Liver (tissue), 9 donors: ENCODE results near the gene OTOP2. TPM values are rescaled to one million over a fixed set of nuclear protein-coding genes. Genes with fewer than 3 reads are reported as not detected.
A peak's percentile ranks its signal among the peaks of the same experiment; 100 is the strongest.

ENCODE experiments used
- DNase-seq: peaks from one replicate; pipeline ENCODE4 v3.0.0-alpha.2; 2017; ENCODE audit warnings: low spot score
- H3K27ac ChIP-seq, 2 donors: one replicate each; pipeline ENCODE4 v1.7.0; 2013; ENCODE audit warnings: inconsistent platforms in 2 of 2, low read length in 2 of 2, control low read depth in 1 of 2, low read depth in 1 of 2, mild to moderate bottlenecking in 1 of 2
- H3K27me3 ChIP-seq, 4 donors: one replicate each; pipeline versions ENCODE4 v1.6.1 to v1.7.0; 2013; ENCODE audit warnings: low read length in 3 of 4, inconsistent platforms in 1 of 4, mild to moderate bottlenecking in 1 of 4, moderate library complexity in 1 of 4; ENCODE audit not compliant: control insufficient read depth in 4 of 4, insufficient read depth in 4 of 4
- H3K36me3 ChIP-seq, 4 donors: one replicate each; pipeline versions ENCODE4 v1.6.1 to v1.7.0; 2013; ENCODE audit warnings: low read length in 3 of 4, mild to moderate bottlenecking in 3 of 4, low read depth in 1 of 4, moderate library complexity in 1 of 4; ENCODE audit not compliant: control insufficient read depth in 4 of 4, insufficient read depth in 3 of 4
- H3K4me1 ChIP-seq, 4 donors: one replicate each; pipeline versions ENCODE4 v1.6.1 to v1.7.0; 2013; ENCODE audit warnings: low read length in 3 of 4, mild to moderate bottlenecking in 3 of 4, moderate library complexity in 1 of 4; ENCODE audit not compliant: control insufficient read depth in 4 of 4, insufficient read depth in 4 of 4
- H3K4me3 ChIP-seq, 3 donors: one replicate each; pipeline versions ENCODE4 v1.6.1 to v1.7.0; 2013; ENCODE audit warnings: low read length in 3 of 3, control low read depth in 1 of 3, low read depth in 1 of 3, mild to moderate bottlenecking in 1 of 3
- H3K9ac ChIP-seq, 2 donors: one replicate each; pipeline ENCODE4 v1.7.0; 2013; ENCODE audit warnings: low read length in 2 of 2, mild to moderate bottlenecking in 2 of 2, moderate library complexity in 2 of 2, control low read depth in 1 of 2, low read depth in 1 of 2
- H3K9me3 ChIP-seq, 4 donors: one replicate each; pipeline versions ENCODE4 v1.6.1 to v1.7.0; 2013; ENCODE audit warnings: low read length in 3 of 4; ENCODE audit not compliant: control insufficient read depth in 4 of 4
- EGR1 ChIP-seq, 2 donors: IDR thresholded peaks; 2 replicates each; pipeline ENCODE4 v1.6.1; 2016 to 2018; ENCODE audit warnings: antibody characterized with exemption in 2 of 2, low read depth in 2 of 2
- FOXA1 ChIP-seq: IDR thresholded peaks from 2 replicates; pipeline ENCODE4 v1.6.1; 2016; ENCODE audit warnings: antibody characterized with exemption
- FOXA2 ChIP-seq: IDR thresholded peaks from 2 replicates; pipeline ENCODE4 v1.6.1; 2016; ENCODE audit warnings: antibody characterized with exemption
- GABPA ChIP-seq, 2 donors: IDR thresholded peaks in 1 of 2; conservative IDR thresholded peaks in 1 of 2; 2 replicates each; pipeline ENCODE4 v1.6.1; 2016; ENCODE audit warnings: antibody characterized with exemption in 2 of 2, mild to moderate bottlenecking in 1 of 2, moderate library complexity in 1 of 2
- HNF4A ChIP-seq, 2 donors: conservative IDR thresholded peaks; 2 replicates each; pipeline ENCODE4 v1.6.1; 2016; ENCODE audit warnings: antibody characterized with exemption in 2 of 2, mild to moderate bottlenecking in 2 of 2
- HNF4G ChIP-seq: IDR thresholded peaks from 2 replicates; pipeline ENCODE4 v1.6.1; 2016; ENCODE audit warnings: antibody characterized with exemption
- JUND ChIP-seq, 2 donors: IDR thresholded peaks; 2 replicates each; pipeline ENCODE4 v1.6.1; 2016; ENCODE audit warnings: antibody characterized with exemption in 2 of 2
- NR2F2 ChIP-seq: IDR thresholded peaks from 2 replicates; pipeline ENCODE4 v1.6.1; 2016; ENCODE audit warnings: antibody characterized with exemption
- RAD21 ChIP-seq, 2 donors: IDR thresholded peaks; 2 replicates each; pipeline ENCODE4 v1.6.1; 2016; ENCODE audit warnings: antibody characterized with exemption in 2 of 2, mild to moderate bottlenecking in 2 of 2
- RXRA ChIP-seq, 2 donors: IDR thresholded peaks; 2 replicates each; pipeline ENCODE4 v1.6.1; 2017 to 2018; ENCODE audit warnings: antibody characterized with exemption in 2 of 2, mild to moderate bottlenecking in 1 of 2
- SP1 ChIP-seq: IDR thresholded peaks from 2 replicates; pipeline ENCODE4 v1.6.1; 2018; ENCODE audit warnings: antibody characterized with exemption, mild to moderate bottlenecking
- TAF1 ChIP-seq: conservative IDR thresholded peaks from 2 replicates; pipeline ENCODE4 v1.6.1; 2016; ENCODE audit warnings: antibody characterized with exemption, mild to moderate bottlenecking
- YY1 ChIP-seq: IDR thresholded peaks from 2 replicates; pipeline ENCODE4 v1.6.1; 2016; ENCODE audit warnings: antibody characterized with exemption, mild to moderate bottlenecking
- WGBS: extraction: QIAGEN DNeasy Blood & Tissue Kit; methylation state at CpG from one replicate; pipeline ENCODE4 v1.1.7; 2013; 5-methylcytosine and 5-hydroxymethylcytosine counted together
- polyA plus RNA-seq, 2 donors: library from polyadenylated mRNA; stranded (reverse) in 1 of 2; unstranded in 1 of 2; fragments of 200-250 nt in 1 of 2; fragments of >200 nt in 1 of 2; fragmentation: Nextera tagmentation in 1 of 2; extraction: Ambion mirVana in 1 of 2; gene quantifications; one replicate each; pipeline versions ENCODE4 v1.2.1 to v1.2.3, GENCODE V29; 2013 to 2015
- total RNA-seq, 2 donors: library from RNA; depleted of rRNA; stranded (reverse); fragments of >200 nt; gene quantifications; one replicate each; pipeline ENCODE4 v1.2.3, GENCODE V29; 2014
- TF ChIP-seq, protein P1 (sequence below): IDR thresholded peaks from 2 replicates; pipeline ENCODE4 v1.6.1; 2016; ENCODE audit warnings: antibody characterized with exemption, mild to moderate bottlenecking
- TF ChIP-seq, protein P2 (sequence below): IDR thresholded peaks from 2 replicates; pipeline ENCODE4 v1.6.1; 2016; ENCODE audit warnings: antibody characterized with exemption
- TF ChIP-seq, protein P3 (sequence below): fragments of 150-350 bp; IDR thresholded peaks from 2 replicates; pipeline ENCODE4 v1.5.1; 2017; ENCODE audit warnings: improper control_type of control experiment, low read depth, low read length; ENCODE audit not compliant: missing input control
- TF ChIP-seq, protein P4 (sequence below): IDR thresholded peaks from 2 replicates; pipeline ENCODE4 v1.6.1; 2016; ENCODE audit warnings: antibody characterized with exemption
- TF ChIP-seq, protein P5 (sequence below): IDR thresholded peaks from 2 replicates; pipeline ENCODE4 v1.6.1; 2016; ENCODE audit warnings: antibody characterized with exemption
- donor health status: healthy.
- donor health status: healthy.
- donor health status: healthy.
- donor health status: healthy.
- donor health status: healthy.

OTOP2 gene
- total and polyA plus RNA-seq, 4 donors, result not detected

DNA sequence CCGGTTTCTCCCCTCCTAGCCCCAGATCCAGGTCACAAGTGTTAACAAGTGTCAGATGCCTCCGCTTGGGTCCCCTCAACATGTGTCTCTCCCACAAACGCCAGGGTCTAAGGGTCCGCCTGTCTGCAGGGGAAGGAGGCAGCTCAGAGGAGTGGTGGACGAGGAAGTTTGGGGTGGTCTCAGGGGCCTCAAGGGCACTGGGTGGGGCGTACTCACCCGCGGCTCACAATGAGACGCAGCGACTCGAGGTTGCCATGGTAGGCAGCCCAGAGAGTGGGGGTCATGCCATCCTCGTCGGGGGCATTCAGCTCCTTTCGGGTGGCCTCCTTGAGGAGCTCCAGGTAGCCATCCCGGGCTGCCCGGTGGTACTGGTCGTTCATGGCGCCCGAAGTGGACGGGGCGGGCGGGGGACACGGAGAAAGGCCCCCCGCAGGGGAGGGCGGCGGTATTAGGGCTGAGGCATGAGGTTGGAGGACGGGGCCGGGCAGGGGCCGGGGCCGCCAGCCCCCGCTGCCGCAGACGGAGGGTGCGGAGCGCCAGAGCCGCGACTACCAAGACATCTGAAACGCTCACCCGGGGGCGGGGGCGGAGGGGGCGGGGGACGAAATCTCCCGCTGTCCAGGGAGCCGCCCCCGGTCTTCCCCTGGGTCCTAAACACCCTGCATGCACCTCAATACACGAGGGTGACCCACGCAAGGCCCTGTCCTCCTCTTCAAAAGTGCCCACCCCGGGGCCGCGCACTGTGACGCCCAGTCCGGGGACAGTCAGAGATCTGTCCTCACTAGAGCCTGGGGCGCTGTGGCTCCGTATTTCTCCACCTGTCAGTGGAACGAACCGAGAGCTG is 1.2 kb upstream of the OTOP2 start, which contains the start of gene USH1G (continued):
- TF ChIP-seq, protein P1, sequence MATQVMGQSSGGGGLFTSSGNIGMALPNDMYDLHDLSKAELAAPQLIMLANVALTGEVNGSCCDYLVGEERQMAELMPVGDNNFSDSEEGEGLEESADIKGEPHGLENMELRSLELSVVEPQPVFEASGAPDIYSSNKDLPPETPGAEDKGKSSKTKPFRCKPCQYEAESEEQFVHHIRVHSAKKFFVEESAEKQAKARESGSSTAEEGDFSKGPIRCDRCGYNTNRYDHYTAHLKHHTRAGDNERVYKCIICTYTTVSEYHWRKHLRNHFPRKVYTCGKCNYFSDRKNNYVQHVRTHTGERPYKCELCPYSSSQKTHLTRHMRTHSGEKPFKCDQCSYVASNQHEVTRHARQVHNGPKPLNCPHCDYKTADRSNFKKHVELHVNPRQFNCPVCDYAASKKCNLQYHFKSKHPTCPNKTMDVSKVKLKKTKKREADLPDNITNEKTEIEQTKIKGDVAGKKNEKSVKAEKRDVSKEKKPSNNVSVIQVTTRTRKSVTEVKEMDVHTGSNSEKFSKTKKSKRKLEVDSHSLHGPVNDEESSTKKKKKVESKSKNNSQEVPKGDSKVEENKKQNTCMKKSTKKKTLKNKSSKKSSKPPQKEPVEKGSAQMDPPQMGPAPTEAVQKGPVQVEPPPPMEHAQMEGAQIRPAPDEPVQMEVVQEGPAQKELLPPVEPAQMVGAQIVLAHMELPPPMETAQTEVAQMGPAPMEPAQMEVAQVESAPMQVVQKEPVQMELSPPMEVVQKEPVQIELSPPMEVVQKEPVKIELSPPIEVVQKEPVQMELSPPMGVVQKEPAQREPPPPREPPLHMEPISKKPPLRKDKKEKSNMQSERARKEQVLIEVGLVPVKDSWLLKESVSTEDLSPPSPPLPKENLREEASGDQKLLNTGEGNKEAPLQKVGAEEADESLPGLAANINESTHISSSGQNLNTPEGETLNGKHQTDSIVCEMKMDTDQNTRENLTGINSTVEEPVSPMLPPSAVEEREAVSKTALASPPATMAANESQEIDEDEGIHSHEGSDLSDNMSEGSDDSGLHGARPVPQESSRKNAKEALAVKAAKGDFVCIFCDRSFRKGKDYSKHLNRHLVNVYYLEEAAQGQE, result no peak
- TF ChIP-seq FOXA2 (no peak), HNF4G (no peak), RXRA (IDR thresholded peaks at IDR 0.05) (no peak), EGR1 (IDR thresholded peaks at IDR 0.05; ENCODE audit: low read depth in 2 of 2) (no peak), FOXA1 (no peak), YY1 (no peak)

DNA sequence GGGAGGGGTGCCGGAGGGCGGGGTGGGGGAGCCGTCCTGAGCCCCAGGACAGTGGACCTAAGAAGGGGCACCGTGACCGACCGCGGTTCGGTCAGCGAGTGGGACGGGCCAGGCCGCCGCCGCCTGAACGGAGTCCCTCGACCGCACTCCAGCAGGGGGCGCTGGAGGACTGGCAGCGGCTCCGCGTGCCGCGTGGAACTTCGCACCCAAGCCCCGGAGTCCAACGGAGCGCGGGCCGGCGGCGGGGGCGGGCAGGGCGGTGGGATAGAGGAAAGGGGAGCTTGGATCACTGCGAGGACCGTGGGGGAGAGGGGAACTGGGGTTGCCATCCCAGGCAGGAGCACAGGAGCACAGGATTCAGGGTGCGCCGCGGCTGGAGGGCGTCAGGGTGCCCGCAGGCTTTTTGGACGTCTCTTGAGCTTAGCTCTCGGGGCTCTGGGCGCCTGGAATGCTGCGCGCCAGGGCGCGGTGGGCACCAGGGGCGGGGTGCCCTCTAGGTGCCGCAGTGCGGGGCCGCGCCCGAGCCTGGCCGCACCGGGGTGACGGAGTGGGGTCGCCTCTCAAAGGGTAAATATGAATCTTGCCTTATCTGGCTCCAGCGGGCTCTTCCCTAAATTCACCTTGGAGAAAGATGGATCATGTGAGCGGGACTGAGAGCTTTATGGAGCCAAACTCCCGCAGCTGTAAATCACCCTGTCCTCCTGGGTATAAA is 379 bp upstream of the OTOP2 start:
- Histone ChIP-seq H3K36me3 (no peaks in the 10 kb centered on the region), H3K27ac (no peak overlapping the region), H3K9me3 (no peaks in the 10 kb centered on the region), H3K4me3 (peak overlapping the region in 1 of 3 donors; percentile 32), H3K4me1 (peaks cover 2 to 8% (median 6%) of the 10 kb centered on the region in 4 donors), H3K9ac (no peak overlapping the region), H3K27me3 (peaks cover 2 to 10% (median 5%) of the 10 kb centered on the region in 4 donors)
- peak; percentile 80 for DNase-seq
- TF ChIP-seq, protein P2, sequence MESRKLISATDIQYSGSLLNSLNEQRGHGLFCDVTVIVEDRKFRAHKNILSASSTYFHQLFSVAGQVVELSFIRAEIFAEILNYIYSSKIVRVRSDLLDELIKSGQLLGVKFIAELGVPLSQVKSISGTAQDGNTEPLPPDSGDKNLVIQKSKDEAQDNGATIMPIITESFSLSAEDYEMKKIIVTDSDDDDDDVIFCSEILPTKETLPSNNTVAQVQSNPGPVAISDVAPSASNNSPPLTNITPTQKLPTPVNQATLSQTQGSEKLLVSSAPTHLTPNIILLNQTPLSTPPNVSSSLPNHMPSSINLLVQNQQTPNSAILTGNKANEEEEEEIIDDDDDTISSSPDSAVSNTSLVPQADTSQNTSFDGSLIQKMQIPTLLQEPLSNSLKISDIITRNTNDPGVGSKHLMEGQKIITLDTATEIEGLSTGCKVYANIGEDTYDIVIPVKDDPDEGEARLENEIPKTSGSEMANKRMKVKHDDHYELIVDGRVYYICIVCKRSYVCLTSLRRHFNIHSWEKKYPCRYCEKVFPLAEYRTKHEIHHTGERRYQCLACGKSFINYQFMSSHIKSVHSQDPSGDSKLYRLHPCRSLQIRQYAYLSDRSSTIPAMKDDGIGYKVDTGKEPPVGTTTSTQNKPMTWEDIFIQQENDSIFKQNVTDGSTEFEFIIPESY, result no peak
- TF ChIP-seq HNF4G, result no peak
- peak in 1 of 2 donors; percentile 54 for TF ChIP-seq HNF4A (conservative IDR thresholded peaks at IDR 0.05)
- TF ChIP-seq, protein P3, sequence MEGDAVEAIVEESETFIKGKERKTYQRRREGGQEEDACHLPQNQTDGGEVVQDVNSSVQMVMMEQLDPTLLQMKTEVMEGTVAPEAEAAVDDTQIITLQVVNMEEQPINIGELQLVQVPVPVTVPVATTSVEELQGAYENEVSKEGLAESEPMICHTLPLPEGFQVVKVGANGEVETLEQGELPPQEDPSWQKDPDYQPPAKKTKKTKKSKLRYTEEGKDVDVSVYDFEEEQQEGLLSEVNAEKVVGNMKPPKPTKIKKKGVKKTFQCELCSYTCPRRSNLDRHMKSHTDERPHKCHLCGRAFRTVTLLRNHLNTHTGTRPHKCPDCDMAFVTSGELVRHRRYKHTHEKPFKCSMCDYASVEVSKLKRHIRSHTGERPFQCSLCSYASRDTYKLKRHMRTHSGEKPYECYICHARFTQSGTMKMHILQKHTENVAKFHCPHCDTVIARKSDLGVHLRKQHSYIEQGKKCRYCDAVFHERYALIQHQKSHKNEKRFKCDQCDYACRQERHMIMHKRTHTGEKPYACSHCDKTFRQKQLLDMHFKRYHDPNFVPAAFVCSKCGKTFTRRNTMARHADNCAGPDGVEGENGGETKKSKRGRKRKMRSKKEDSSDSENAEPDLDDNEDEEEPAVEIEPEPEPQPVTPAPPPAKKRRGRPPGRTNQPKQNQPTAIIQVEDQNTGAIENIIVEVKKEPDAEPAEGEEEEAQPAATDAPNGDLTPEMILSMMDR, result peak; percentile 61
- TF ChIP-seq RXRA (IDR thresholded peaks at IDR 0.05), result no peak
- TF ChIP-seq FOXA2, result no peak
- no peak for TF ChIP-seq FOXA1
- no peak for TF ChIP-seq JUND (IDR thresholded peaks at IDR 0.05)
- TF ChIP-seq, protein P4, sequence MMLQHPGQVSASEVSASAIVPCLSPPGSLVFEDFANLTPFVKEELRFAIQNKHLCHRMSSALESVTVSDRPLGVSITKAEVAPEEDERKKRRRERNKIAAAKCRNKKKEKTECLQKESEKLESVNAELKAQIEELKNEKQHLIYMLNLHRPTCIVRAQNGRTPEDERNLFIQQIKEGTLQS, result no peak
- TF ChIP-seq YY1, result no peak
- peak in 1 of 2 donors; percentile 74 for TF ChIP-seq RAD21 (IDR thresholded peaks at IDR 0.05)
- no peak for TF ChIP-seq EGR1 (IDR thresholded peaks at IDR 0.05; ENCODE audit: low read depth in 2 of 2)
- no peak for TF ChIP-seq GABPA (IDR thresholded peaks at IDR 0.05 in 1 of 2, conservative IDR thresholded peaks at IDR 0.05 in 1 of 2)
- TF ChIP-seq, protein P5, sequence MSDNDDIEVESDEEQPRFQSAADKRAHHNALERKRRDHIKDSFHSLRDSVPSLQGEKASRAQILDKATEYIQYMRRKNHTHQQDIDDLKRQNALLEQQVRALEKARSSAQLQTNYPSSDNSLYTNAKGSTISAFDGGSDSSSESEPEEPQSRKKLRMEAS, result no peak
- no peak for TF ChIP-seq TAF1
- no peak for TF ChIP-seq NR2F2
- TF ChIP-seq, protein P1, result no peak
- TF ChIP-seq SP1, result no peak
- WGBS, result 7% methylated on average over 59 of the region's 59 CpGs
